HG02610 (cell line): ENCODE measurements around the gene PET100.
A peak's percentile ranks its signal among the peaks of the same experiment; 100 is the strongest.

Source experiments
- ATAC-seq: cut with Tn5 transposase; IDR thresholded peaks from one replicate; pipeline ENCODE4 v1.9.1; 2021; ENCODE audit warnings: mild to moderate bottlenecking, moderate library complexity; ENCODE audit not compliant: unreplicated experiment

PET100 gene, protein sequence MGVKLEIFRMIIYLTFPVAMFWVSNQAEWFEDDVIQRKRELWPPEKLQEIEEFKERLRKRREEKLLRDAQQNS

GRCh38 chr19:7629347-7630054 is at the start of gene PET100, which contains the start of gene XAB2:
TSS of gene PET100 (plus strand) at chr19:7629793. CDS start at chr19:7629834, 41 bp downstream.
TSS of gene XAB2 (minus strand) at chr19:7629545. CDS start at chr19:7629527, 18 bp downstream.
- peak; percentile 82 for ATAC-seq

- ATAC-seq: no peak
Observed at GRCh38 chr19:7582446-7582845, 47.1 kb upstream of the PET100 start.

GRCh38 chr19:7589822-7590221 is 39.8 kb upstream of the PET100 start:
- ATAC-seq: no peak

GRCh38 chr19:7590256-7590655 is 39.3 kb upstream of the PET100 start:
- ATAC-seq: no peak

GRCh38 chr19:7595466-7596133 is 34.0 kb upstream of the PET100 start, which contains the start of gene CAMSAP3:
TSS of gene CAMSAP3 (plus strand) at chr19:7595863. CDS start at chr19:7596003, 140 bp downstream.
- ATAC-seq: no peak

GRCh38 chr19:7596211-7596937 is 33.2 kb upstream of the PET100 start:
- ATAC-seq: no peak

GRCh38 chr19:7597689-7598088 is 31.9 kb upstream of the PET100 start:
- no peak for ATAC-seq

GRCh38 chr19:7598180-7598579 is 31.4 kb upstream of the PET100 start:
- no peak for ATAC-seq

- ATAC-seq: no peak
Observed at GRCh38 chr19:7600721-7601120, 28.9 kb upstream of the PET100 start.

GRCh38 chr19:7602240-7602934 is 27.2 kb upstream of the PET100 start:
- no peak for ATAC-seq

DNA sequence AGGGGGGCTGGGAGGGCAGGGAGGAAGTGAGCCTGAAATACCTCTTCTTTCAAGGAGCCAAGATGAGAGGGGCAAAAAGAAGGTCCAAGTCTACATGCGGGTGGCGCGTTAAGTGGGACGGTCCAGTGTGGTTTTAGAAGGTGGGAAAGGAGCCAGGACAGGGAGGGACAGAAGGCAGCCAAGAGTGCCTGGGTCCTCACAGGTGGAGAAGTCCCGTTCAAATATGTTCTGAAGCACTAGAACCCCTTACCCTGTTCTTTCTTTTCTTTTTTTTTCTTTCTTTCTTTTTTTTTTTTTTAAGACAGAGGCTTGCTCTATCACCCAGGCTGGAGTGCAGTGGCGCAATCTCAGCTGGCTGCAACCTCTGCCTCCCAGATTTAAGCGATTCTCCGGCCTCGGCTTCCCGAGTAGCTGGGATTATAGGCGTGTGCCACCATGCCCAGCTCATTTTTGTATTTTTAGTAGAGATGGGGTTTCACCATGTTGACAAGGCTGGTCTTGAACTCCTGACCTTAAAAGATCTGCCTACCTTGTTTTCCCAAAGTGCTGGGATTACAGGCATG is 26.6 kb upstream of the PET100 start:
- no peak for ATAC-seq

- ATAC-seq: no peak
Observed at GRCh38 chr19:7603919-7604318, 25.7 kb upstream of the PET100 start.

DNA sequence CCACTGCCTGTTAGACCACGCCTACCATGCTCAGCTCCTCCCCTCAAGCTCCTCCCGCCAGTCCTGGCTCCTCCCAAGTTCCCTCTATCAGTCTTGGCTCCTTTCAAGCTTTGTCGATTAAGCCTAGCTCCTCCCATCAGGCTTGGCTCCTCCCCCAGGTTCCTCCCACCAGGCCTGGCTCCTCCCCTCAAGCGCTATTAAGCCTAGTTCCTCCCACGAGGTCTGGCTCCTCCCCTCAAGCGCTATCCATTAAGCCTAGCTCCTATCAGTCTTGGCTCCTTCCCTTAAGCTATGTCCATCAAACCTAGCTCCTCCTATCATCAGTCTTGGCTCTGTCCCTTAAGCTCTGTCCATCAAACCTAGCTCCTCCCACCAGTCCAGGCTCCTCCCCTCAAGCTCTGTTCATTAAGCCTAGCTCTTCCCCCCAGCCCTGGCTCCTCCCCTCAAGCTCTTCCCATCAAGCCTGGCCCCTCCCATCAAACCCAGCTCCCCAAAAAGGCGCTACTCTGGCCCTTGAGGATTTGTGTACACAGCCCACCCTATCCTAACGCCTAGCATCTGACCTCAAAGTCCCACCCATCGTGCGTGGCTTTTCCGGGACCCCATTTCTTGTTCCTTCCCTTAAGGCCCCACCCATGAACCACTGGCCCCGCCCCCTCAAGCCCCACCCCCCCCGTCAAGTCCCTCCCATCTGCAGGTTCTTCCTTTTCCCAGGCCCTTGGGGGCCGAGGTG is 23.9 kb upstream of the PET100 start:
- no peak for ATAC-seq

- ATAC-seq: no peak
Observed at GRCh38 chr19:7606289-7606688, 23.3 kb upstream of the PET100 start.

GRCh38 chr19:7607212-7607873 is 22.2 kb upstream of the PET100 start:
- no peak for ATAC-seq

DNA sequence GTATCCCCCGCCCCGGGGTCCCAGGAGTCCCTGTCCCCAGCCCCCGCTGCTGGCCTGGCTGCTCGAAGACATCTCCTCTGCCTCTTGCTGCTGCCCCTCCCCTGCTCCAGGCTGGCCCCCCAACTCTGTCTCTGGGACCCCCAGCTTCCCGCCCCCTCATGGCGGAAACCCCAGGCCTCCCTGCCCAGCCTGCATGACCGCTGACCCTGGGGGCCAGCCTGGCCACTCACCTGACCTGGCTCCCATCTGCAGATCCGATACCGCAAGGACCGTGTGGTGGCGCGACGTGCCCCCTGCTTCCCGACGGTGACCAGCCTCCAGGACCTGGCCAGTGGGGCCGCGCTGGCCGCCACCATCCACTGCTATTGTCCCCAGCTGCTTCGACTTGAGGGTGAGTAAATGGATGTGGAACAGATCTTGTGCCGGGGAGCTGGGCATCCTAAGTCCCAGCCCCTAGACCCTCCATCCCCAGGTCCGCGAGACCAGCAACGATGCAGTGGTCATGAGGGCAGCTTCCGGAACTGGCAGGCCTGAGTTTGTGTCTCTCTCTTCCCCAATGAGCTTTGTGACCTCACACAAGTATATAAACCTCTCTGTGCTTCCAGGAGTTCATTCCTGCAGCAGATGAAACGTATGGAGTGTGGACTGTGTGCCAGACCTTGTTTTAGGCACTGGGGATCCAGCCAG is 21.6 kb upstream of the PET100 start:
- ATAC-seq: no peak

GRCh38 chr19:7610491-7611240 is 18.9 kb upstream of the PET100 start:
- no peak for ATAC-seq
